SK-N-SH treated with all-trans-retinoic acid at 6 μM for 48 hours (cell line): ENCODE data around the gene MUSK.

Experiments
- ATAC-seq: fragments of 200-7000 bp; cut with Tn5 transposase; 3 replicates; pipeline ENCODE4 v1.9.1; 2020; ENCODE audit warnings: mild to moderate bottlenecking, moderate library complexity
- ARNTL ChIP-seq: fragments of 450-650 bp; formaldehyde crosslinking; IDR thresholded peaks from 2 replicates; pipeline ENCODE4 v1.5.0; 2020; ENCODE audit warnings: low read depth, mild to moderate bottlenecking, moderate library complexity, borderline replicate concordance
- BACH2 ChIP-seq: fragments of 250-450 bp; sonication (Bioruptor Pico); IDR thresholded peaks from 2 replicates; pipeline ENCODE4 v1.9.0; 2021; ENCODE audit warnings: mild to moderate bottlenecking, borderline replicate concordance
- ESRRG ChIP-seq: fragments of 250-450 bp; sonication (Bioruptor Pico); IDR thresholded peaks from 2 replicates; pipeline ENCODE4 v1.6.1; 2021; ENCODE audit warnings: mild to moderate bottlenecking
- GLIS3 ChIP-seq: fragments of 250-450 bp; sonication (Bioruptor Pico); IDR thresholded peaks from 2 replicates; pipeline ENCODE4 v1.5.0; 2020; ENCODE audit warnings: mild to moderate bottlenecking, moderate library complexity
- ISL1 ChIP-seq: fragments of 250-450 bp; sonication (Bioruptor Pico); IDR thresholded peaks from 2 replicates; pipeline ENCODE4 v2.1.2; 2022; ENCODE audit warnings: mild to moderate bottlenecking, moderate library complexity
- OSR1 ChIP-seq: fragments of 250-450 bp; sonication (Bioruptor Pico); IDR thresholded peaks from 2 replicates; pipeline ENCODE4 v1.8.0; 2022; ENCODE audit warnings: moderate library complexity, mild to moderate bottlenecking, inconsistent platforms
- PPARA ChIP-seq: fragments of 250-450 bp; sonication (Bioruptor Pico); IDR thresholded peaks from 2 replicates; pipeline ENCODE4 v1.5.0; 2020; ENCODE audit warnings: mild to moderate bottlenecking, borderline replicate concordance
- RARB ChIP-seq: fragments of 250-450 bp; sonication (Bioruptor Pico); IDR thresholded peaks from 2 replicates; pipeline ENCODE4 v1.8.0; 2021; ENCODE audit warnings: mild to moderate bottlenecking, moderate library complexity
- SNAI2 ChIP-seq: fragments of 250-450 bp; sonication (Bioruptor Pico); IDR thresholded peaks from 2 replicates; pipeline ENCODE4 v1.5.0; 2020; ENCODE audit warnings: mild to moderate bottlenecking, moderate library complexity
- TCF4 ChIP-seq: fragments of 250-450 bp; sonication (Bioruptor Pico); IDR thresholded peaks from 2 replicates; pipeline ENCODE4 v1.8.0; 2021; ENCODE audit warnings: mild to moderate bottlenecking, moderate library complexity, borderline replicate concordance
- TOX ChIP-seq: fragments of 250-450 bp; sonication (Bioruptor Pico); IDR thresholded peaks from 2 replicates; pipeline ENCODE4 v1.8.0; 2021; ENCODE audit warnings: mild to moderate bottlenecking, moderate library complexity, borderline replicate concordance
- ZC3H10 ChIP-seq: fragments of 250-450 bp; sonication (Bioruptor Pico); IDR thresholded peaks from 2 replicates; pipeline ENCODE4 v1.5.1; 2021; ENCODE audit warnings: mild to moderate bottlenecking, moderate library complexity
- ZFP30 ChIP-seq: fragments of 450-650 bp; formaldehyde crosslinking; IDR thresholded peaks from 2 replicates; pipeline ENCODE4 v1.5.0; 2022; ENCODE audit warnings: mild to moderate bottlenecking, moderate library complexity
- ZNF565 ChIP-seq: fragments of 450-650 bp; formaldehyde crosslinking; conservative IDR thresholded peaks from 2 replicates; pipeline ENCODE4 v1.5.0; 2020; ENCODE audit warnings: low read depth, mild to moderate bottlenecking, moderate library complexity
- ZNF70 ChIP-seq: fragments of 450-650 bp; formaldehyde crosslinking; IDR thresholded peaks from 2 replicates; pipeline ENCODE4 v1.5.0; 2020; ENCODE audit warnings: mild to moderate bottlenecking, moderate library complexity
- ZNF8 ChIP-seq: fragments of 450-650 bp; formaldehyde crosslinking; IDR thresholded peaks from 2 replicates; pipeline ENCODE4 v1.5.0; 2020; ENCODE audit warnings: mild to moderate bottlenecking, moderate library complexity
- TF ChIP-seq, protein P1 (sequence below): fragments of 250-450 bp; sonication (Bioruptor Pico); IDR thresholded peaks from 2 replicates; pipeline ENCODE4 v1.5.1; 2020; ENCODE audit warnings: low read depth, mild to moderate bottlenecking, moderate library complexity
- TF ChIP-seq, protein P2 (sequence below): fragments of 250-450 bp; sonication (Bioruptor Pico); IDR thresholded peaks from 2 replicates; pipeline ENCODE4 v1.5.1; 2021; ENCODE audit warnings: mild to moderate bottlenecking, moderate library complexity
- TF ChIP-seq, protein P3 (sequence below): fragments of 250-450 bp; sonication (Bioruptor Pico); IDR thresholded peaks from 2 replicates; pipeline ENCODE4 v1.8.0; 2020; ENCODE audit warnings: mild to moderate bottlenecking, moderate library complexity, borderline replicate concordance
- TF ChIP-seq, protein P4 (sequence below): fragments of 250-450 bp; sonication (Bioruptor Pico); IDR thresholded peaks from 2 replicates; pipeline ENCODE4 v1.8.0; 2021; ENCODE audit warnings: low read depth, mild to moderate bottlenecking, moderate library complexity, borderline replicate concordance

MUSK gene

DNA sequence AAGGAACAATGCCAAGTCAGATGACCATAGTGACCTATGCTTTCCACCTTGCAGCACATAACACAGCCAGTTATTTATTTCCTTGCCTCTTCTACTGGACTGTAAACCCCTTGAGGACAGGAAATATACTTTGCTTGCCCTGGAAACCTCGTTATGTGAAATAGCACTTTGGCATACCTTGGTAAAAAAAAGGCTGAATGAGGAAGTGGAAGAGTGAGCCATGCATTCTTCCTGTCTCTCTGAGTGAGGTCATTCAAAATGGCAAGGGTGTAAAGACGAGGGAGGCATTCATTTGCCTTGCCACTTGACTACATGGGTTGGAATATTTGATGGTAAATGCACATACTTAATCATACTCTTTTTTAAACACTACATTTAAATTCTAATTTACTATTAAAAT lies 46.2 kb upstream of the MUSK start:
- no peak for TF ChIP-seq RARB (CRISPR knock-in tag)
- TF ChIP-seq PPARA, result no peak
- TF ChIP-seq, protein P1, sequence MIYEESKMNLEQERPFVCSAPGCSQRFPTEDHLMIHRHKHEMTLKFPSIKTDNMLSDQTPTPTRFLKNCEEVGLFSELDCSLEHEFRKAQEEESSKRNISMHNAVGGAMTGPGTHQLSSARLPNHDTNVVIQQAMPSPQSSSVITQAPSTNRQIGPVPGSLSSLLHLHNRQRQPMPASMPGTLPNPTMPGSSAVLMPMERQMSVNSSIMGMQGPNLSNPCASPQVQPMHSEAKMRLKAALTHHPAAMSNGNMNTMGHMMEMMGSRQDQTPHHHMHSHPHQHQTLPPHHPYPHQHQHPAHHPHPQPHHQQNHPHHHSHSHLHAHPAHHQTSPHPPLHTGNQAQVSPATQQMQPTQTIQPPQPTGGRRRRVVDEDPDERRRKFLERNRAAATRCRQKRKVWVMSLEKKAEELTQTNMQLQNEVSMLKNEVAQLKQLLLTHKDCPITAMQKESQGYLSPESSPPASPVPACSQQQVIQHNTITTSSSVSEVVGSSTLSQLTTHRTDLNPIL (CRISPR knock-in tag), result no peak
- TF ChIP-seq OSR1 (CRISPR knock-in tag), result no peak
- no peak for TF ChIP-seq SNAI2 (CRISPR knock-in tag)
- no peak for TF ChIP-seq ESRRG (CRISPR knock-in tag)
- no peak for TF ChIP-seq TOX (CRISPR knock-in tag)
- no peak for TF ChIP-seq ISL1 (CRISPR knock-in tag)

DNA sequence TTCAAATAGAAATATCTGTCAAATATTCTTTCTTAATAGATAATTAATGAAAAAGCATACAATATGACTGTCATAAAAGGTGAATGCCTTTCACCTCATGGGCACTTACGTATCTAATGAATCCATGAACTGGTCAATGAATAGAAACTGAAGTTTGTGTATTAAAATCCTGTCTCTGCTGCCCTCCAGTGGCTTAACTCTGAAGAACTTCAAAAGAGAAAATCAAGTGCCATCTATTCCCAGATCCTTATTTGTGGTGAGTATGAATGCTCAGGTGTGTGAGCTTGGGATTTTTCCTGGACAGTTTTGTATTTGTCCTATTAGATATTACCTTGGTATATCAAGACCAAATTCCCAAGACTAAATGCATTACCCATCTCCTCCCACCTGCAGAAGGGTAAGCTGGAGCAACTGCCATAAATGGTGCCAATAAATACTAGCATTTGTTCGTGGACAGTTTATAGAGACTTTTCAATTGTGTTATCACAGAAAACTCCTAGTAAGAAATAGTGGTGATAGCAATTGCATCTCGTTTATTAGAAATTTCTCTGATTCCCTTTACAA lies 45.0 kb upstream of the MUSK start:
- TF ChIP-seq, protein P2, sequence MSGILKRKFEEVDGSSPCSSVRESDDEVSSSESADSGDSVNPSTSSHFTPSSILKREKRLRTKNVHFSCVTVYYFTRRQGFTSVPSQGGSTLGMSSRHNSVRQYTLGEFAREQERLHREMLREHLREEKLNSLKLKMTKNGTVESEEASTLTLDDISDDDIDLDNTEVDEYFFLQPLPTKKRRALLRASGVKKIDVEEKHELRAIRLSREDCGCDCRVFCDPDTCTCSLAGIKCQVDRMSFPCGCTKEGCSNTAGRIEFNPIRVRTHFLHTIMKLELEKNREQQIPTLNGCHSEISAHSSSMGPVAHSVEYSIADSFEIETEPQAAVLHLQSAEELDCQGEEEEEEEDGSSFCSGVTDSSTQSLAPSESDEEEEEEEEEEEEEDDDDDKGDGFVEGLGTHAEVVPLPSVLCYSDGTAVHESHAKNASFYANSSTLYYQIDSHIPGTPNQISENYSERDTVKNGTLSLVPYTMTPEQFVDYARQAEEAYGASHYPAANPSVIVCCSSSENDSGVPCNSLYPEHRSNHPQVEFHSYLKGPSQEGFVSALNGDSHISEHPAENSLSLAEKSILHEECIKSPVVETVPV, result no peak
- TF ChIP-seq, protein P3, sequence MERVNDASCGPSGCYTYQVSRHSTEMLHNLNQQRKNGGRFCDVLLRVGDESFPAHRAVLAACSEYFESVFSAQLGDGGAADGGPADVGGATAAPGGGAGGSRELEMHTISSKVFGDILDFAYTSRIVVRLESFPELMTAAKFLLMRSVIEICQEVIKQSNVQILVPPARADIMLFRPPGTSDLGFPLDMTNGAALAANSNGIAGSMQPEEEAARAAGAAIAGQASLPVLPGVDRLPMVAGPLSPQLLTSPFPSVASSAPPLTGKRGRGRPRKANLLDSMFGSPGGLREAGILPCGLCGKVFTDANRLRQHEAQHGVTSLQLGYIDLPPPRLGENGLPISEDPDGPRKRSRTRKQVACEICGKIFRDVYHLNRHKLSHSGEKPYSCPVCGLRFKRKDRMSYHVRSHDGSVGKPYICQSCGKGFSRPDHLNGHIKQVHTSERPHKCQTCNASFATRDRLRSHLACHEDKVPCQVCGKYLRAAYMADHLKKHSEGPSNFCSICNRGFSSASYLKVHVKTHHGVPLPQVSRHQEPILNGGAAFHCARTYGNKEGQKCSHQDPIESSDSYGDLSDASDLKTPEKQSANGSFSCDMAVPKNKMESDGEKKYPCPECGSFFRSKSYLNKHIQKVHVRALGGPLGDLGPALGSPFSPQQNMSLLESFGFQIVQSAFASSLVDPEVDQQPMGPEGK (CRISPR knock-in tag), result no peak
- peak; percentile 82 for ATAC-seq

More for the DNA sequence above, 46.2 kb upstream of the MUSK start:
- ATAC-seq, result no peak

DNA sequence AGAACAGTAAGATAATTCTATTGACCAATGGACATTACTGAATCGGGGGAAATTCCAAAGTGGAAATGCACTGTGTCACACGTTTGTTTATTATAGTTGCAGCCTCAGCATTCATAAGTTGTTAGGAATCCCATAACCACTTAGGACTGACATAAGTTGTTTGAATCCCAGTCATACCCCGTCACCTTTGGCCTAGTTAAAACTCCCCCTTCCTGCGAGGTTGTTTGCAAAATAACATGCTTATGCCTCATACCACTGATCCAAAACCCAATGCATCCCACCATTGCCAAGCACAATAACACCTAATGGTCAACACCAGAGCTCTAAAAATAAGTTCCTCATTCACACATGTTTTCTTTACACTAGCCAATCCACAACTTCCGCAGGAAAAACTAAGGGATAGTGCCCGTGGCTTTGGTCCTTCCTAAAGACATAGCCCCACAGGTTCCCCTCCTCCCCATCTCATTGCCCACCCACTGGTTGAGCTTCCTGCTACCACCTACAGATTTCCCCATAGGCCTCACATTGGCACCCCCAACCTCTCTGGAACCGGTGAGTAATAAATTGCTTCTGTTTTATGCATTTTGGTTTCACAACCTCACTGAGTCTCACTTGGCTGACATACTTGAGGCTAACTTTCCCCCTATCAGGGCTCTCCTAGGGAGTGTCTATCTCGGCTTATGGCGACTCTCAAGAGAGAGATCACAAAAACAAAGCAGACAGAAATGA lies 42.3 kb upstream of the MUSK start:
- TF ChIP-seq ARNTL (CRISPR knock-in tag) (no peak), TOX (CRISPR knock-in tag) (no peak), ZNF565 (CRISPR knock-in tag) (no peak), ZNF70 (CRISPR knock-in tag) (no peak), PPARA (no peak), ZC3H10 (CRISPR knock-in tag) (no peak), BACH2 (CRISPR knock-in tag) (no peak), ZNF8 (no peak), ISL1 (CRISPR knock-in tag) (no peak), ZFP30 (CRISPR knock-in tag) (no peak), TCF4 (no peak), GLIS3 (CRISPR knock-in tag) (no peak)
- TF ChIP-seq, protein P1 (CRISPR knock-in tag), result no peak
- TF ChIP-seq, protein P2, result no peak
- TF ChIP-seq, protein P4, sequence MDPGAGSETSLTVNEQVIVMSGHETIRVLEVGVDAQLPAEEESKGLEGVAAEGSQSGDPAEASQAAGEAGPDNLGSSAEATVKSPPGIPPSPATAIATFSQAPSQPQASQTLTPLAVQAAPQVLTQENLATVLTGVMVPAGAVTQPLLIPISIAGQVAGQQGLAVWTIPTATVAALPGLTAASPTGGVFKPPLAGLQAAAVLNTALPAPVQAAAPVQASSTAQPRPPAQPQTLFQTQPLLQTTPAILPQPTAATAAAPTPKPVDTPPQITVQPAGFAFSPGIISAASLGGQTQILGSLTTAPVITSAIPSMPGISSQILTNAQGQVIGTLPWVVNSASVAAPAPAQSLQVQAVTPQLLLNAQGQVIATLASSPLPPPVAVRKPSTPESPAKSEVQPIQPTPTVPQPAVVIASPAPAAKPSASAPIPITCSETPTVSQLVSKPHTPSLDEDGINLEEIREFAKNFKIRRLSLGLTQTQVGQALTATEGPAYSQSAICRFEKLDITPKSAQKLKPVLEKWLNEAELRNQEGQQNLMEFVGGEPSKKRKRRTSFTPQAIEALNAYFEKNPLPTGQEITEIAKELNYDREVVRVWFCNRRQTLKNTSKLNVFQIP (CRISPR knock-in tag), result no peak
- no peak for ATAC-seq
